GM19193 (cell line): ENCODE results near the gene BCAS1.

Experiments
- POLR2A ChIP-seq: IDR thresholded peaks from 4 replicates; pipeline ENCODE4 v1.6.1; 2011; ENCODE audit not compliant: insufficient read depth, insufficient read length; ENCODE audit errors: extremely low read depth

BCAS1 gene

DNA sequence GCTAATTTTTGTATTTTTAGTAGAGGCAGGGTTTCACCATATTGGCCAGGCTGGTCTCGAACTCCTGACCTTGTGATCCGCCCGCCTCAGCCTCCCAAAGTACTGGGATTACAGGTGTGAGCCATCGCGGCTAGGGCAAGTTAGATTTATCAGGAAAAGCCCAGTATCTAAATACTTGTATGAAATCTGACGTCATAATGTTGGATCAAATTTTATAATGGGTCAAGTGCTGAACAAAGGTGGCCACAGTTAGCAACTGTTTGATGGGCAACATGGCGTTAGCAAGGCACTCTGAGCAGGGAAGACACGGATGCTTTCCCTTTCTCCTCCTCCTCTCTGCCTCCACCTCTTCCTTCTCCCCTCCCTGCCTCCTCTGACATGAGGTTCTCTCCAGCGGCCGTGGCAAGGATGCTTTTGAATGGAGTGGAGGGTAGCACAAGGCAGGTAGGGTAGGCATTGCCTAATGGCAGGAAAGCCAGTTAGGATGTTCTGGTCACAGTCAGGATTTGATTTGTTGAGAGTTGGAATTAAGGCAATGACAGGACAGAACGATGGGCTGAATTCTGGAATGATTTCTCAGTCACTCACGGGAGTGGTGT lies 149.6 kb downstream of the BCAS1 start:
- no peak for TF ChIP-seq POLR2A

- no peak for TF ChIP-seq POLR2A
Measured at GRCh38 chr20:53919886-53920285, 150.5 kb downstream of the BCAS1 start.

DNA sequence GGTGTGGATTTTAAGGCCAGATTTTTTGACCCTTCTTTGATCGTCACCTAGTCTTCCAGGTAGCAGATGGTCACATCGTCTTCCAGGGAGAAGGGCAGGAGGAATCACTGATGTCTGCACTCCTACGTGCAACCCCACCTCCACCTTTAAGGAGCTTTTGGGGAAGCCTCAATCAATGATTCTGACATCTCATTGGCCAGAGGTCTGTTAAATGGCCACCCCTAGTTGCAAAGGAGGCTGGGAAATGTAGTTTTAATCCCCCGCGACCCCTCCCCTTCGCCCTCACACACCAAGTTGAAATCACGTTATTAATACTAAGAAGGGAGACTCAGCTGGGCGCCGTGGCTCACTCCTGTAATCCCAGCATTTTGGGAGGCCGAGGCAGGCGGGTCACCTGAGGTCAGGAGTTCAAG lies 151.4 kb downstream of the BCAS1 start:
- TF ChIP-seq POLR2A = no peak

DNA sequence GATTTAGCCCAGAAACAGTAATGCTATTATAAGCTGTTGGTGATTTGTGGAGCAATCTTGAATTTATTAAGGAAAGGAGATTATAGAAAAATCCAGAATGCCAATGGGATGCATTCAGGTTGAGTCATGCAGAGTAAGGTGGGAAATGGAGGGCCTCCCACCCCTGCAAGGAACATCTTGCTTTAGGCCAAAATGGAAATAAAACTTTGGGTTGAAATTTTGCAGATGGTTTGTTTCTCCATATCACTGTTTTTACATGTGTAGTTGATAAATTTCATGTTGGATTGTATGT lies 152.4 kb downstream of the BCAS1 start:
- TF ChIP-seq POLR2A = no peak

DNA sequence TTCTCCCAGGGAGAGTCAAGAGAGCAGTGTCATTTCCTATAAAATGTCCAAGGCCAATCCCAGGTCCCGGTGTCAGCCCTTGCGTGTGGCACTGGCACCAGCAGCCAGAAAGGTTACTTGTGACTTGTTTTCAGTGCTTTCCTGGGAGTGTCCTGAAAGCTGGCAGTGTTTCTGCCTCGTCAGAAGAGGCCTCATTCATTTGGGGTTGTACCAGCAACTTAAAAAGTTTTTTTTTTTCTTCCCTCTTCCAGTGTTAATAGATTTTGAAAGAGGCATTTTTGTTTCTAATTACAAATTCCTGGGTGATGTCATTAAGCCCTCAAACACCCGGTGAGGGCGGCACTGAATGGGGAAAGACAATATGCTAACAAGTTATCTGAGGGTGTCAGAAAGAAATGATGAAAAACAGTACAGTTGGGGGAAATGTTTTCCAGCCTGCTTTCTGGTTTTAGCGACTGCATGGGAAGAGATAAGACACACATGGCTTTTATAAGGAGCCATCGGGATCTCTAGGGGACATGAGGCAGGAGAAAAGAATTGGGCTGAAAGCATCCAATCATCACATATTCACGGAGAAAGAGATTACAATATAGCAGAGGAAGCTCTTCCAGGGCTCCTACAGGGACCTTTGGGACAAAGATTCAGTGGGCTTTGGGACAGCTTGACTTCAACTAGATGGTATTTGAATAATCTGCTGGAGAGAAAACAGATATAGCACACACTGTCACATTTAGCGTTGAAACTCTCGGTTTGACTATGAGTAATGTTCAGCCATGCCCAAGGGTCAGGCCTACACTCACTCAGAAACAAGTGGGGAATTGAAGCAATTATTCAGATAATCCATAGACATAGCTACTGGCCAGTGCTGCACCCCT lies 153.0 kb downstream of the BCAS1 start:
- TF ChIP-seq POLR2A = no peak

DNA sequence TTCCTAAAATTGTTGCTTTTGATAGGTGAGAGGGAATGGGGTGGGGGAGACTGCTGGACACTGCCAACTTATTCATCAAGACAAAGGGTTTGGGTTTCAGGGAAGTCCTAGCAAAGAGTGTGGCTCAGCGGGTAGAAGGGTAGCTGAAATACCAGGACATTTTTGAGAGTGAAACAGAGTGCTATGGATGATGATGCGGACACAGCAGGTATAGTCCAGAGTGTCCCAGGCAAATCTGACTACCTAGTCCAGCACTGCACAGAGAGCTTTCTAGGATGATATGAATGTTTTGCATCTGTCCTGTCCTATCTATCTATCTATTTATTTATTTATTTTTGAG lies 154.3 kb downstream of the BCAS1 start:
- TF ChIP-seq POLR2A = no peak

GRCh38 chr20:53915446-53916172 lies 154.8 kb downstream of the BCAS1 start:
- no peak for TF ChIP-seq POLR2A

DNA sequence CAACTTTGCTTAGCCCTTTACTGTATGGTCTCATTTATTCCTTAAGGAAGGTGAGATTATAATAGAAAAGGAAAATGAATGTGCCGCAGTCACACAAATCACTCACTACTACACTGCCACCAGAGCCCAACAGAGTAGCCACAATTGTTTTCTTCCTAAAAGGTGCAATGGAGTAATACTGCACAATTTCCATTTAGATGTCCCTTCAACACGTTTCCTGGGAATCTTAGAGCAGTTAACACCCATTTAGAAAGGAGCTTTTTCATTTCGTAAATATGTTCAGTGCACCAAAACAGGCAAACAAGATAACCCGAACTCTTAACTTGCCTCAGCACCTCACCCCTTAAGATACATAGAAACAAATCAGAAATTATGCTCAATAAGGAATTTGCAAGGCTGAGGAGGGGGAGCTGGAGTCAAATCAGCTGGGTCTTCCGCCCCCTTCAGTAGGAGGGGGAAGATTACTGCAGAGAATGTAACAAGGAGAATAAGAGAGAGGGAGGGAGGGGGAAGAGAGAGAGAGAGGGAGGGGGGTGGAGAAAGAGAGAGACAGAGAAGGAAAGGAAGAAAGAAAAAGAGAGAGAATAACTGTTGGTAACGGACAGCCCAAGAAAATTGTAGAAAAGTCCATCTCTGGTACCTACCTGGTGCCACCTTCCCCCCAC lies 155.5 kb downstream of the BCAS1 start:
- no peak for TF ChIP-seq POLR2A

DNA sequence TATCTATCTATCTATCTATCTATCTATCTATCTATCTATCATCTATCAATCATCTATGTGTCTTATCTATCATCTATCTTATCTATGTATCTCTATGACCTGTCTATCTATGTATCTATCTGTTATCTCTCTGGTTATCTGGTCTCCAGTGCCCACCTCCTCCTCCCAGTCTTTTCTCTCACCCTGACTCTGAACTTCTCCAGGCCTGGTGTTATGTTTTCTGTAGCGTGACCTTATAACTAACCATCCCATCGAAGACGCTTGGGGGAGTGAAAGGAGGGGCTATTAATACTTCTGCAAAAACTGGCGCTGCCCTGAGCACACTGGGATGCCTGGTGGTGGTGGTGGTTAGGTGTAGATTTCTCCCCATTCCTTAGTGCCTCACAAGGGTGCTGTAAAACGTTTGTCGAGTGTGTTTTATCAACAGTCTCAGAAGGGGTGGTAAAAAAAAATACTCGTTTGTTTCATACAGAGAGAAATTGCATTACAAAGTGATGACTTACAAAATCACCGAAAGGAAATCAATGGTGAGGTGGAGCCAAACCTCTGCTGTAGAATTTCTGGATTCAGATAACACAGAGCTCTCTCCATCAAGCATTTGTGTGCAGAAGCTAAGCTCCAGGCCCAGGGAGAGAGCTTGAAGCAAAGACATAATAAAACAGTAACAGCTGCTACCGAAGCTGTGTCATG lies 156.2 kb downstream of the BCAS1 start:
- no peak for TF ChIP-seq POLR2A

- TF ChIP-seq POLR2A = no peak
Measured at GRCh38 chr20:53911301-53911700, 159.1 kb downstream of the BCAS1 start.

DNA sequence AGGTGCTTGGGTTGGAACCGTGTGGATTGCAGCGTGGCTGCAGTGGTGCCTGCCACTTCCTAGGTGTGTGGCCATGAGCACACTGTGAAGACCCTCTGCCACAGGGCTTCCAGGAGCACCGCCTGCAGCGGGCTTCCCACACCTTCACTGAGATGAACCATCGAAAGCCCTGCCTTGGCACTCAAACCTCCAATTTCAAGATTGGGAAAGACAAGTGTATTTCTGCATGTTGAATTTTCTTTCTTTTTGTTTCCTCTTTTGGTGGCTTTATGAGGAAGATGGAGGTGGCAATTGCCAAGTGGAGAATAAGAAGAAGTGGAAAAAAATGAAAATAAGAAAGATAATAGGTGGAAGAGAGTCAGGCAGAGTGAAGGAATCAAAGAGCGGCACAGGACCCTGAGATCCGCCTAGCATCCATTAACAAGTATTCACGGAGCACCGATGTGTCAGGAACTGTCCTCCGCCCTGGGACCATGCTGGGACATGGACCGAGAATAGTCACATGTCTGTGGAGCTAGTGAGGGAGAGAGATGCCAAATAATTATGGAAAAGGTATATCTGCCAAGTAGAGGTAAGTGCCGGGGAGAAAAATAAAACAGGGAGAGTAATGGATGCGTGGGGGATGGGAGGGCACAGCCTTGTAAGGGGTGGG lies 159.9 kb downstream of the BCAS1 start:
- TF ChIP-seq POLR2A = no peak

DNA sequence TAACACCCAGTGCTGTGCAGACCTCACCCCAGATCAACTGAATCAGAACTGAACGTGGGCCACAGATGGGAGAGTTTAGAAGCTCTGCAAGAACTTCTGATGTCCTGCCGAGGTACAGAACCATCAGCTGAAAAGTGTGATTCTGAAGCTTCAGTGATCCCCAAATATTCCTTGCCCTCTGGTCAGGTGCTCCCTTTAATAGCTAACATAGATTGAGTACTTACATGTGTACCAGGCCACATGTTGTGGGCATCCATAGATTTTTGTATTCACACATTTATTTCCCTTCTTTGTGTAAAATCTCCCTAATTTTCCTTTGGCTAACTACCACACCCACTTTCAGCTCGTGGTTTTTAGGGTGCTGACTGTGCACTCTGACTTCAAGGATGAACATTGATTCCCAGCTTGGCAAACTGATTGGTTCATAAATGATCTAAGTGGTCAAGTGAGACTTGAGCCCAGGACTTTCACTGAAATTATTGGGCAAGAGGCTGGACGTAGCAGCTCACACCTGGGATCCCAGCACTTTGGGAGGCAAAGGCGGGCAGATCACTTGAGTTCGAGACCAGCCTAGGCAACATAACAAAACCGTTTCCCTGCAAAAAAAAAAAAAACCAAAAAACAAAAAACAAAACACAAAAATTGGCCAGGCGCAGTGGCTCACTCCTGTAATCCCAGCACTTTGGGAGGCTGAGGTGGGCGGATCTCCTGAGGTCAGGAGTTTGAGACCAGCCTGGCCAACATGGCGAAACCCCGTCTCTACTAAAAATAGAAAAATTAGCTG lies 162.2 kb downstream of the BCAS1 start:
- no peak for TF ChIP-seq POLR2A

- no peak for TF ChIP-seq POLR2A
Measured at GRCh38 chr20:53905820-53906191, 164.6 kb downstream of the BCAS1 start.

- TF ChIP-seq POLR2A = no peak
Measured at GRCh38 chr20:53905019-53905819, 165.2 kb downstream of the BCAS1 start.

DNA sequence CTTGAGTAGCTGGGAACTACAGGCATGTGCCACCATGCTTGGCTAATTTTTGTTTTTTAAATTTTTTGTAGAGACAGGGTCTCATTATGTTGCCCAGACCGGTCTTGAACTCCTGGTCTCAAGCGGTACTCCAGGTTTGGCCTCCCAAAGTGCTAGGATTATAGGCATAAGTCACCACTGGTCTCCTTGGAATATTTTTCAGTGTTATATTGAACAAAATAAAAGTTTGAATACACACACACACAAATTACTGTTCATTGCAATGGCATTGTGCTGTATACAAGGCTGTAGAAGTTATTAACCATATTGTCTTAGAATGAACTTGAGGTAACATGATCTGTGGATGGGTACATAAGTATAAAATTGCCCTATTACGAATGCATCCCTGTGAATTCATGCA lies 166.1 kb downstream of the BCAS1 start:
- no peak for TF ChIP-seq POLR2A
